Measurements from ENCODE around the gene AGXT. TPM values are rescaled to one million over a fixed set of nuclear protein-coding genes. Genes with fewer than 3 reads are reported as not detected.

Gene AGXT
- total RNA-seq, 4 donors from 2014 or later = not detected

GRCh38 chr2:240919786-240920782 lies 51.5 kb downstream of the AGXT start:
- DNase-seq = peak; percentile 0 to 1
- H3K4me3 ChIP-seq (replicated peaks in 1 of 3) = no peak overlapping the region
- no peaks in the 10 kb centered on the region for H3K9me3 ChIP-seq
- intact Hi-C loops (cut with DNase I) = loop anchor here (10.0 kb wide), 1 partner anchor 75 kb away; the partner anchor contains the start of gene SNED1
- H3K27ac ChIP-seq = no peak overlapping the region
- no peaks in the 10 kb centered on the region for H3K27me3 ChIP-seq
- TF ChIP-seq CTCF (IDR thresholded peaks at IDR 0.05) (no peak), POLR2A (IDR thresholded peaks at IDR 0.05) (no peak)
- no peaks in the 10 kb centered on the region for H3K36me3 ChIP-seq
- H3K4me1 ChIP-seq = peaks cover 0 to 34% of the 10 kb centered on the region in 2 donors
- 89 to 90% methylated on average over 21 to 25 of the region's 31 CpGs for WGBS, 2 donors

- intact Hi-C loops (cut with DNase I) = no loop called here
- H3K36me3 ChIP-seq = no peaks in the 10 kb centered on the region
- H3K27me3 ChIP-seq = no peaks in the 10 kb centered on the region
- peak in 1 of 2 donors; percentile 2 for DNase-seq
- H3K27ac ChIP-seq = peak overlapping the region in 1 of 3 donors; percentile 51
- H3K9me3 ChIP-seq = no peaks in the 10 kb centered on the region
- H3K4me1 ChIP-seq = peaks cover 0 to 27% of the 10 kb centered on the region in 2 donors
- no peak overlapping the region for H3K4me3 ChIP-seq (replicated peaks in 1 of 3)
- WGBS, 2 donors = 75 to 81% methylated on average over 3 to 4 of the region's 4 CpGs
- TF ChIP-seq POLR2A (IDR thresholded peaks at IDR 0.05) = no peak
Observed at GRCh38 chr2:240920783-240921231, 52.2 kb downstream of the AGXT start.

- peaks cover 0 to 21% of the 10 kb centered on the region in 2 donors for H3K4me1 ChIP-seq
- intact Hi-C loops (cut with DNase I) = no loop called here
- H3K36me3 ChIP-seq = no peaks in the 10 kb centered on the region
- no peaks in the 10 kb centered on the region for H3K27me3 ChIP-seq
- TF ChIP-seq POLR2A (IDR thresholded peaks at IDR 0.05) (no peak), CTCF (IDR thresholded peaks at IDR 0.05) (no peak)
- H3K27ac ChIP-seq = peak overlapping the region in 1 of 3 donors; percentile 51
- H3K4me3 ChIP-seq (replicated peaks in 1 of 3) = no peak overlapping the region
- H3K9me3 ChIP-seq = no peaks in the 10 kb centered on the region
- peak in 1 of 2 donors; percentile 16 for DNase-seq
- WGBS, 2 donors = 76 to 79% methylated on average over 7 of the region's 13 CpGs
Observed at GRCh38 chr2:240921311-240921994, 52.8 kb downstream of the AGXT start.

GRCh38 chr2:240921995-240922244 lies 53.3 kb downstream of the AGXT start:
- Histone ChIP-seq H3K4me3 (replicated peaks in 1 of 3) (no peak overlapping the region), H3K27ac (no peak overlapping the region), H3K36me3 (no peaks in the 10 kb centered on the region), H3K9me3 (no peaks in the 10 kb centered on the region), H3K4me1 (peaks cover 0 to 16% of the 10 kb centered on the region in 2 donors), H3K27me3 (no peaks in the 10 kb centered on the region)
- TF ChIP-seq POLR2A (IDR thresholded peaks at IDR 0.05) = no peak
- TF ChIP-seq CTCF (IDR thresholded peaks at IDR 0.05) = no peak
- DNase-seq = no peak
- 80 to 100% methylated on average over 1 of the region's 1 CpG for WGBS, 2 donors
- intact Hi-C loops (cut with DNase I) = no loop called here

GRCh38 chr2:240922245-240922981 lies 53.8 kb downstream of the AGXT start:
- Histone ChIP-seq H3K4me3 (replicated peaks in 1 of 3) (no peak overlapping the region), H3K4me1 (peaks cover 0 to 11% of the 10 kb centered on the region in 2 donors), H3K9me3 (no peaks in the 10 kb centered on the region), H3K27ac (no peak overlapping the region), H3K27me3 (no peaks in the 10 kb centered on the region), H3K36me3 (no peaks in the 10 kb centered on the region)
- 80 to 90% methylated on average over 4 to 8 of the region's 18 CpGs for WGBS, 2 donors
- intact Hi-C loops (cut with DNase I) = no loop called here
- TF ChIP-seq CTCF (IDR thresholded peaks at IDR 0.05) = no peak
- no peak for TF ChIP-seq POLR2A (IDR thresholded peaks at IDR 0.05)
- DNase-seq = no peak

Measured in thyroid gland (tissue), 4 donors.